MCF 10A (cell line): ENCODE data around the gene SYPL2. TPM values are rescaled to one million over a fixed set of nuclear protein-coding genes. Genes with fewer than 3 reads are reported as not detected.

Experiments used
- BruUV-seq: library from RNA; stranded (reverse); fragments of 400-500 nt; replicated peaks from 2 replicates; lab custom pipeline; 2021; lab: Mats Ljungman, UMichigan
- CTCF ChIA-PET: fragments of 300-600 bp; sonication (Branson Sonifier 250); formaldehyde crosslinking; extraction: SDS; loops from one replicate; lab custom pipeline; 2021; ENCODE audit warnings: antibody characterized with exemption, inconsistent platforms; lab: Yijun Ruan, JAX
- POLR2A ChIA-PET: fragments of 300-600, 350-650 bp; sonication (Branson Sonifier 250); formaldehyde crosslinking; extraction: SDS; loops from one replicate; lab custom pipeline; 2020; ENCODE audit warnings: antibody characterized with exemption, inconsistent platforms; lab: Yijun Ruan, JAX
- DNase-seq: peaks from one replicate; pipeline ENCODE4 v3.0.0-alpha.2; 2018; ENCODE audit not compliant: unreplicated experiment
- H3K27ac Mint-ChIP-seq: one replicate; pipeline ENCODE4 v1.8.0; 2022; ENCODE audit warnings: mild to moderate bottlenecking, low read depth, mixed read lengths; ENCODE audit not compliant: unreplicated experiment
- H3K27me3 Mint-ChIP-seq: one replicate; pipeline ENCODE4 v1.8.0; 2022; ENCODE audit warnings: mixed read lengths; ENCODE audit not compliant: insufficient read depth, unreplicated experiment
- H3K36me3 Mint-ChIP-seq: one replicate; pipeline ENCODE4 v1.8.0; 2022; ENCODE audit warnings: mild to moderate bottlenecking, moderate library complexity, mixed read lengths; ENCODE audit not compliant: insufficient read depth, unreplicated experiment
- H3K4me1 Mint-ChIP-seq: one replicate; pipeline ENCODE4 v1.8.0; 2022; ENCODE audit warnings: mixed read lengths; ENCODE audit not compliant: insufficient read depth, unreplicated experiment
- H3K4me3 Mint-ChIP-seq: one replicate; pipeline ENCODE4 v1.8.0; 2022; ENCODE audit warnings: mild to moderate bottlenecking, moderate library complexity, mixed read lengths; ENCODE audit not compliant: unreplicated experiment
- H3K9me3 Mint-ChIP-seq: one replicate; pipeline ENCODE4 v1.8.0; 2022; ENCODE audit warnings: mixed read lengths; ENCODE audit not compliant: unreplicated experiment
- CTCF ChIP-seq: fragments of 200-600 bp; IDR thresholded peaks from one replicate; pipeline ENCODE4 v1.8.0; 2022; ENCODE audit warnings: antibody characterized with exemption, mild to moderate bottlenecking; ENCODE audit not compliant: unreplicated experiment
- intact Hi-C: fragments of 100-400 bp; cut with micrococcal nuclease; formaldehyde crosslinking; loops from 2 replicates; pipeline ENCODE4 v1.14.1; 2022
- total RNA-seq: library from RNA; stranded (reverse); gene quantifications from 2 replicates; pipeline ENCODE4 v1.2.3, GENCODE V29; 2022

Gene SYPL2
- total RNA-seq, 1 experiment from 2014 or later: not detected

- no peak for TF ChIP-seq CTCF
- Mint-ChIP-seq H3K4me1 (peaks cover 13% of the 10 kb centered on the region), H3K4me3 (peak overlapping the region; percentile 74), H3K27me3 (peaks cover 42% of the 10 kb centered on the region), H3K36me3 (no peaks in the 10 kb centered on the region), H3K27ac (no peak overlapping the region), H3K9me3 (no peaks in the 10 kb centered on the region)
- POLR2A ChIA-PET: interaction anchor here (1.6 kb wide), 1 partner anchor 23 kb away, joined by 3 read pairs; no protein-coding TSS in a partner anchor
- CTCF ChIA-PET: interaction anchor here (10.2 to 40.0 kb wide), 2 partner anchors 17 to 25 kb away, joined by 121 to 1071 read pairs; partner anchors contain the start of genes CYB561D1 and GPR61
- BruUV-seq: no TSS peak
- no peak for DNase-seq
- intact Hi-C loops: no loop called here
These were observed 42.5 kb downstream of the SYPL2 start for GRCh38 chr1:109508873-109509175.

- Mint-ChIP-seq H3K4me3 (peak within 1 kb of the TSS; percentile 76), H3K36me3 (no peaks in the 10 kb centered on the region), H3K27ac (no peak within 1 kb of the TSS), H3K9me3 (no peaks in the 10 kb centered on the region), H3K4me1 (peaks cover 11% of the 10 kb centered on the region), H3K27me3 (peaks cover 42% of the 10 kb centered on the region)
- no peak for TF ChIP-seq CTCF
- intact Hi-C loops: no loop called here
- POLR2A ChIA-PET: interaction anchor here (0.9 to 1.6 kb wide), 2 partner anchors 11 to 22 kb away, joined by 3 to 4 read pairs; no protein-coding TSS in a partner anchor
- CTCF ChIA-PET: interaction anchor here (0.6 to 40.0 kb wide), 5 partner anchors 12 to 1415 kb away, joined by 3 to 1071 read pairs (median 6); partner anchors contain the start of genes CYB561D1 and GPR61
- DNase-seq: peak; percentile 49
- BruUV-seq: no TSS peak
These were observed 43.1 kb downstream of the SYPL2 start, which contains the start of gene AMIGO1 for GRCh38 chr1:109509176-109510134. Gene AMIGO1 (minus strand): TSS chr1:109509727. CDS start chr1:109508912, 815 bp downstream.

- Mint-ChIP-seq H3K9me3 (no peaks in the 10 kb centered on the region), H3K4me1 (peaks cover 11% of the 10 kb centered on the region), H3K27me3 (peaks cover 33% of the 10 kb centered on the region), H3K27ac (no peak overlapping the region), H3K36me3 (no peaks in the 10 kb centered on the region), H3K4me3 (no peak overlapping the region)
- no peak for TF ChIP-seq CTCF
- no peak for DNase-seq
- intact Hi-C loops: no loop called here
- CTCF ChIA-PET: interaction anchor here (1.0 to 40.0 kb wide), 5 partner anchors 8 to 24 kb away, joined by 5 to 1071 read pairs (median 5); partner anchors contain the start of genes CYB561D1 and GPR61
- POLR2A ChIA-PET: interaction anchor here (0.6 to 1.2 kb wide), 2 partner anchors 10 to 25 kb away, joined by 3 read pairs; no protein-coding TSS in a partner anchor
- no TSS peak for BruUV-seq
These were observed 46.9 kb downstream of the SYPL2 start for GRCh38 chr1:109513110-109513710.
